NT2/D1 (cell line): ENCODE measurements around the gene SENP3.

Experiments used
- SUZ12 ChIP-seq: IDR thresholded peaks from 2 replicates; pipeline ENCODE4 v1.6.1; 2011; ENCODE audit not compliant: insufficient read length, insufficient read depth; ENCODE audit errors: extremely low read depth
- YY1 ChIP-seq: IDR thresholded peaks from 2 replicates; pipeline ENCODE4 v1.6.1; 2011; ENCODE audit not compliant: insufficient read length, insufficient read depth
- ZNF274 ChIP-seq: IDR thresholded peaks from 2 replicates; pipeline ENCODE4 v1.6.1; 2011; ENCODE audit warnings: mild to moderate bottlenecking, low read depth, low read length

DNA sequence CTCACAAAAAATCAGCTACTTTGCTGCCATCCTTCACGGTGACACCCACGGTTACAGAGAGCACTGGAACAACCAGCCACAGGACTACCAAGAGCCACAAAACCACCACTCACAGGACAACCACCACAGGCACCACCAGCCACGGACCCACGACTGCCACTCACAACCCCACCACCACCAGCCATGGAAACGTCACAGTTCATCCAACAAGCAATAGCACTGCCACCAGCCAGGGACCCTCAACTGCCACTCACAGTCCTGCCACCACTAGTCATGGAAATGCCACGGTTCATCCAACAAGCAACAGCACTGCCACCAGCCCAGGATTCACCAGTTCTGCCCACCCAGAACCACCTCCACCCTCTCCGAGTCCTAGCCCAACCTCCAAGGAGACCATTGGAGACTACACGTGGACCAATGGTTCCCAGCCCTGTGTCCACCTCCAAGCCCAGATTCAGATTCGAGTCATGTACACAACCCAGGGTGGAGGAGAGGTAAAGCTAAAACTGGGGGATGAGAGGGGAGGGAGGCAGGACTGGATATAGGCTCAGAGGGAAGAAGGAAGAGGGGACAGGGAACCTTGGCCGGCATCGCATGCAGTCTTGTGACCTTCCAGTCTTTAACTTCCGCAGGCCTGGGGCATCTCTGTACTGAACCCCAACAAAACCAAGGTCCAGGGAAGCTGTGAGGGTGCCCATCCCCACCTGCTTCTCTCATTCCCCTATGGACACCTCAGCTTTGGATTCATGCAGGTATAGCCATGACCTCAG, 18.3 kb downstream of the SENP3 start:
- TF ChIP-seq YY1, result no peak
- no peak for TF ChIP-seq ZNF274
- no peak for TF ChIP-seq SUZ12
